Amniotic epithelial cell (primary cell): ENCODE data around the gene TRAPPC10.

Experiments used
- DNase-seq: peaks from one replicate; pipeline ENCODE4 v3.0.0-alpha.2; 2010; ENCODE audit warnings: low read depth

TRAPPC10 gene

DNA sequence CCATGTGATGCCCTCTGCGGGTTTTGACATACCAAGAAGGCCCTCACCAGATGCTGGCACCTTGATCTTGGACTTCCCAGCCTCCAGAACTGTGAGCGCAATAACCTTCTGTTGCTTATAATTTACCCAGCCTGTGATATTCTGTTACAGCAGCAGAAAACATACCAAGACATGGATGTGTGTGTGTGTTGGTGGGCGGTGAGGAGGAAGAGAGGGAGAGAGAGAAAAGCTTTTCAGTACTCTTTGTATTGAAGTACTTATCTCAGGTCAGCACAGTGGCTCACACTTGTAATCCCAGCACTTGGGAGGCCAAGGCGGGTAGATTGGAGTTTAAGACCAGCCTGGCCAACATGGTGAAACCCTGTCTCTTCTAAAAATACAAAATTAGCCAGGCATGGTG is 23.1 kb downstream of the TRAPPC10 start:
- DNase-seq: no peak

GRCh38 chr21:44038063-44038462 is 26.0 kb downstream of the TRAPPC10 start:
- no peak for DNase-seq

- no peak for DNase-seq
Measured at GRCh38 chr21:44039828-44040227, 27.7 kb downstream of the TRAPPC10 start.

GRCh38 chr21:44043613-44044012 is 31.5 kb downstream of the TRAPPC10 start:
- no peak for DNase-seq

DNA sequence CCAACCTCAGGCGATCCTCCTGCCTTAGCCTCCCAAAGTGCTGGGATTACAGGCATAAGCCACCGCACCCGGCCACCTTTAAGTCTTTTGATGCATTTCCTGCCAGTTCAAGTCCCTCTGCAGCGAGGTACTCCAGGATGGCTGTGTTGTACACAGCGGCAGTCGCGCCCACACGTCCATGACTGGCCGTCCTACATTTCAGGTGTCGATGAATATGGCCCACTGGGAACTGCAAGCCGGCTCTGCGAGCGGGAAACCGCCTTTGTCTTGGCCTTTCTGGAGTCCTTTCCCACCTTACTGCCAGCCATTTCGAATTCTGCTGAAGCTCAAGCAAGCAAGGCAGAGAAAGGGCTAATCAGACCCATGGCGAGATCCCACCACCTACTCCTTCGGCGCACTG is 34.6 kb downstream of the TRAPPC10 start:
- DNase-seq: no peak

GRCh38 chr21:44047996-44048560 is 36.0 kb downstream of the TRAPPC10 start:
- DNase-seq: no peak

DNA sequence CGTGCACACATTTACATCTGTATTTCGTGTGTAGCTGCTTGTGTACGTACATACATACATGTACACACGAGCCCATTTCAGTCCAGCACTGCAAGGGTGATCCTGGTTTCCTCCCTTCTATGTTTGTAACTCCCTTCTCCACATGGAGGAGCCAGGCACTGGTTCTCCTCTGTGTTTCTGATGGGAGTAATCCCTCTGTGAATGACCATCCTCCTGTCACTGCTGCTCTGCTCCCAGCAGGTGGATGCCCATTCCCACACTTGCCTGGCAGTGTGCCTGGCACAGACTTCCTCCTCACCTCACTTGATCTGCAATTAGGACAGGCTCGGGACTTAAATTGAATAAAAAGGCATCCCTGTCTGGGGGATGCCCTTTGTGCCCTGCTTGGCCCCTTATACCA is 37.1 kb downstream of the TRAPPC10 start:
- no peak for DNase-seq

DNA sequence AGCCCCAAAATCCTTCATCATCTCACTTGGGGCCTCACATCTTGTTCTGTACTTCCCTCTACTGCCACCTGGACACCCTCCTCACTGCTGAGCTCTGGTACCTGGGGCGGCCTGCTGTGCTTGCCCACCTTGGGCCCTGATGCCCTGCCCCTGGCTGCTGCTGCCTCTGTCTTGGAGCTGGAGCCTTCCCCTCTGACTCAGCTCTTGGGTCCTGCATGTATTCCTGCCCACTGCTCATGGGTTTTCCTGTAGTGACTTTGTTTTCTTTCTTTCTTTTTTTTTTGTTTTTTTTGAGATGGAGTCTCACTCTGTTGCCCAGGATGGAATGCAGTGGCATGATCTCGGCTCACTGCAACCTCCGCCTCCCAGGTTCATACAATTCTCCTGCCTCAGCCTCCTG is 37.5 kb downstream of the TRAPPC10 start:
- DNase-seq: no peak

DNA sequence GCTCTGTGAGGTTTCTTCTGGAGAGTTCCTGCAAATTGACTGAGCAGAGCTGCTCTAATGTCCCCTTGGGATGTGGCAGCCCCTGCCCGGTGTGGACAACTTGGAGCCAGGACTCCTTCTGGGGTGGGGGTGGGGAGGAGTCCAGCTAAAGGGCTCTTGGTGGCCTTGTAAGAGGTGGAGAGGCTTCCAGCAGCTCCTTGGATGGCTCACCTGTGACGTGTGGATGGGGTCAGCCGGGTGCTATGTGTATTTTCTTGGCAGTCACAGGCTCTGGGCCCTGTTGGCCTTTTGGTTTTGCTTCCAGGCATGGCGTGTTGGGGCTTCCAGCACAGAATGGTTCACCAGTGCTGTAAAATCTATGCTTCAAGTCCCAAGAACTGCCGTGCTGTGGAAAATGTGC is 38.2 kb downstream of the TRAPPC10 start:
- DNase-seq: no peak

- peak; percentile 55 for DNase-seq
Measured at GRCh38 chr21:44051462-44051941, 39.4 kb downstream of the TRAPPC10 start.

DNA sequence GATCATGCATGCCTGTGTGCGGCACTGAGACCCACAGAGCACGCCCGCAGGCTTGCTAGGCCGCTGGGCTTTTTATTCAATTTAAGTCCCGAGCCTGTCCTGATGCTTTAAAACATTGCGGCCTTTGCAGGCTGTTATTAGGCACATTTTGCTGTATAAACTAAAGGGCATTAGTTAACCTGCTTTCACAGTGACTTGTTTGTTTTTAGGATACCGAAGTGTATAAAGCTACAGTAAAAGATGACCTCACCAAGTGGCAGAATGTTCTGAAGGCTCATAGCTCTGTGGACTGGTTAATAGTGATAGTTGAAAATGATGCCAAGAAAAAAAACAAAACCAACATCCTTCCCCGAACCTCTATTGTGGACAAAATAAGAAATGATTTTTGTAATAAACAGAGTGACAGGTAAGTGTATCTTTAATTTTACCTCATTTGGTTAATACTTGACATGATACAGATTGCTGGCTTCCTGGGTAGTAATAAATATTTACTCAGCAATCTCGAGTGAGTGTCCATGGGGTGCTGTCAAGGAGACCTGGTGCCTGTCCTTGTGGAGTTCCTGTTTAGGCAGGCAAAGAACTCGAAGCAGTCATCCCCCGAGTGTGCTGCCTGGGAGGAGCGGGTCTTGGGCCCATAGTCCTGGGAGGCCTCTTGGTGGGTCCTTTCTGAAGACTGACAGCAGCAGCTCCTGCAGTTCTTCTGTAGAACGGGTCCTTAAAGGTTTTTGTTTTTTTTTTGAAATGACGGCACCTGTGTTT is 40.1 kb downstream of the TRAPPC10 start:
- no peak for DNase-seq

GRCh38 chr21:44052830-44053226 is 40.7 kb downstream of the TRAPPC10 start:
- DNase-seq: no peak

GRCh38 chr21:44053567-44053966 is 41.5 kb downstream of the TRAPPC10 start:
- DNase-seq: no peak

DNA sequence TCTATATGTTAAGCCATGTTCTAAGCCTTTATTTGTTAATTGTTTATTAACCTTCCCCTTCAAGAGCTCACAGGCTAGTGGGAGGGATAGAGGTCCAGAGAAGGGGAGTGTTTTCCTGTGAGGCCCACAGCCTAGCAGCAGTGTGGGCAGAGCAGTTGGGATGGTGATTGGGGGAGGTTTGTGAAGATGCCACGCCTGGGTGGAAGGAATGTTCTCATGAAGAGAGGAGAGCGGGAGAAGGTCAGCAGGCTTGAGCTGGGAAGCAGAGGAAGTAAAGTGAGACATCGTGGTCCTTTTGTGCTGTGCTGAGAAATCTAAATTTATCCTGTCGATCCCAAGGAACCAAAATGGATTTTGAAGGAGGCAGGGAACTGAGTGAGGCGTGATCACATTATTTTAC is 42.6 kb downstream of the TRAPPC10 start:
- DNase-seq: peak; percentile 92

DNA sequence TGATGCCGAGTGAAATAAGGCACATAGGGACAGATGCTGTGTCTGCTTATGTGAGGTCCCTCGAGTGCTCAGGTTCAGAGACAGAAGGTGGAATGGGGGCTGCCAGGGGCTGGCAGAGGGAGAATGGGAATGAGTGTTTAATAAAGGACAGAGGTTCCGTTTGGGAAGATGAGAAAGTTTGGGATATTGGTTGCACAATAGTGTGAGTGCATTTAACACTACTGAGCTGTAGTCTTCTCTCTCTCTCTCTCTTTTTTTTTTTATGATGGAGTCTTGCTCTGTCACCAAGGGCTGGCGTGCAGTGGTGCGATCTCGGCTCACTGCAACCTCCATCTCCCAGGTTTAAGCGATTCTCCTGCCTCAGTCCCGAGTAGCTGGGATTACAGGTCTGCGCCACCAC is 44.9 kb downstream of the TRAPPC10 start:
- no peak for DNase-seq

- no peak for DNase-seq
Measured at GRCh38 chr21:44057960-44058651, 46.0 kb downstream of the TRAPPC10 start.

- no peak for DNase-seq
Measured at GRCh38 chr21:44058652-44058964, 46.5 kb downstream of the TRAPPC10 start.

GRCh38 chr21:44058981-44059380 is 46.9 kb downstream of the TRAPPC10 start:
- no peak for DNase-seq

- DNase-seq: no peak
Measured at GRCh38 chr21:44059710-44060109, 47.6 kb downstream of the TRAPPC10 start.

GRCh38 chr21:44062380-44062779 is 50.3 kb downstream of the TRAPPC10 start:
- DNase-seq: no peak

GRCh38 chr21:44063151-44063912 is 51.2 kb downstream of the TRAPPC10 start:
- no peak for DNase-seq

DNA sequence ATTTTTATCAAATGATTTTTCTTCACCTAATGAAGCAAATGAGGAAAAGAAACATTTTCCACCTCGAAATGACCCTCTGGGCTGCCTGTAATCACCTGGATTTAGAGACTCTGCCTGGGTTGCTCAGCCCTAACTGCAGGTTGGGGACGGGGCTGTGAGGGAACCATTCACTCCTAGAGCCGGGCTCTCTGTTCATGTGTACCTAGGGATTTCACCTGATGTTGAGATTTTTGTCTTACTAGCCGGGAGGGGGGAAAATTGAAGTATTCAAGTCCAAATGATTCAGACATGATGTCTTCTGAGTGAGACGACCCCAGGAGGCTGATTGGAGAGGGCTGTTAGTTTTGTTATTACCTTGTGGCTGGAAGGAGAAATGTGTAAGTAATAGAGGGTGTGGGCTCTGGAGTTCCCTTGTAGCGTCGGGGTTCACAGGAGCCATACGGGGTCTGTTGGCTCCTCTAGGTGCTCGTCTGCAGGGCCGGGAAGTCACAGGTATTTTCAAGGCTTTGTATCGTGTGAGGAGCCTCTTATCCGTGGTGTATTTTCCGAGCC is 52.8 kb downstream of the TRAPPC10 start:
- no peak for DNase-seq
